Endothelial cell of umbilical vein (primary cell): ENCODE measurements around the gene BTN1A1. TPM values are rescaled to one million over a fixed set of nuclear protein-coding genes. Genes with fewer than 3 reads are reported as not detected.
A peak's percentile ranks its signal among the peaks of the same experiment; 100 is the strongest.

Experiments
- BruUV-seq: library from RNA; stranded (reverse); fragments of 400-500 nt; replicated peaks from 2 replicates; lab custom pipeline; 2021; lab: Mats Ljungman, UMichigan
- CTCF ChIA-PET: fragments of 300-600, 350-600 bp; sonication (Branson Sonifier 250); formaldehyde crosslinking; loops from one replicate; lab custom pipeline; 2021; ENCODE audit warnings: antibody characterized with exemption, inconsistent platforms; lab: Charles Lee
- POLR2A ChIA-PET: fragments of 300-600, 350-600 bp; sonication (Branson Sonifier 250); formaldehyde crosslinking; loops from one replicate; lab custom pipeline; 2021; ENCODE audit warnings: antibody characterized with exemption, inconsistent platforms; lab: Charles Lee
- DNase-seq: peaks from one replicate; pipeline ENCODE4 v3.0.0-alpha.2; 2011; ENCODE audit warnings: low read depth, low spot score
- FAIRE-seq: peaks from 2 replicates; lab custom pipeline; 2011; peaks lifted over from hg19 to GRCh38; lab: Jason Lieb, UNC
- H2AFZ ChIP-seq: 2 replicates; pipeline ENCODE4 v1.6.0; 2012; ENCODE audit warnings: low read depth, low read length, control low read depth, inconsistent platforms
- H3K27ac ChIP-seq: 2 replicates; pipeline ENCODE4 v1.5.1; 2011; ENCODE audit warnings: low read depth, mild to moderate bottlenecking, control low read depth, low read length, moderate library complexity; ENCODE audit not compliant: insufficient read depth
- H3K27me3 ChIP-seq, 2 experiments: 2 replicates each; pipeline versions ENCODE4 v1.6.0 to v1.6.1; 2011; ENCODE audit warnings: low read length in 2 of 2, mixed read lengths in 1 of 2; ENCODE audit not compliant: control insufficient read depth in 2 of 2, insufficient read depth in 2 of 2
- H3K36me3 ChIP-seq, 2 experiments: 2 replicates in 1 of 2; 3 replicates in 1 of 2; pipeline ENCODE4 v1.5.1; 2011; ENCODE audit warnings: low read length in 2 of 2, mild to moderate bottlenecking in 1 of 2, moderate library complexity in 1 of 2; ENCODE audit not compliant: control insufficient read depth in 2 of 2, insufficient read depth in 2 of 2; ENCODE audit errors: extremely low read depth in 1 of 2
- H3K4me1 ChIP-seq: 3 replicates; pipeline ENCODE4 v1.5.1; 2011; ENCODE audit warnings: mild to moderate bottlenecking, low read length; ENCODE audit not compliant: control insufficient read depth, insufficient read depth; ENCODE audit errors: extremely low read depth
- H3K4me2 ChIP-seq: 2 replicates; pipeline ENCODE4 v1.6.1; 2011; ENCODE audit warnings: low read length, control low read depth, mixed read lengths; ENCODE audit not compliant: insufficient read depth
- H3K4me3 ChIP-seq, 3 experiments: fragments of 200-600 bp in 1 of 3; sonication (generic), shearing (Covaris generic) in 1 of 3; replicated peaks in 1 of 3; 2 replicates each; pipeline ENCODE4 v1.5.1; 2011 to 2016; ENCODE audit warnings: control low read depth in 3 of 3, low read length in 3 of 3, mild to moderate bottlenecking in 2 of 3, inconsistent platforms in 1 of 3, low read depth in 1 of 3, moderate library complexity in 1 of 3; ENCODE audit not compliant: insufficient read depth in 1 of 3
- H3K79me2 ChIP-seq: 2 replicates; pipeline ENCODE4 v1.6.0; 2012; ENCODE audit warnings: low read length, inconsistent platforms; ENCODE audit not compliant: control insufficient read depth, insufficient read depth
- H3K9ac ChIP-seq: replicated peaks from 2 replicates; pipeline ENCODE3; 2011; ENCODE audit warnings: low read length, control low read depth; ENCODE audit not compliant: insufficient read depth; ENCODE audit errors: extremely low read depth
- H3K9me1 ChIP-seq: replicated peaks from 3 replicates; pipeline ENCODE4 v1.6.0; 2011; ENCODE audit warnings: mild to moderate bottlenecking, low read length; ENCODE audit not compliant: control insufficient read depth, insufficient read depth; ENCODE audit errors: extremely low read depth
- H3K9me3 ChIP-seq: replicated peaks from 2 replicates; pipeline ENCODE4 v1.5.1; 2012; ENCODE audit warnings: low read length, inconsistent platforms; ENCODE audit not compliant: control insufficient read depth, insufficient read depth
- H4K20me1 ChIP-seq: replicated peaks from 2 replicates; pipeline ENCODE3; 2011; ENCODE audit warnings: mild to moderate bottlenecking, low read length; ENCODE audit not compliant: control insufficient read depth, insufficient read depth; ENCODE audit errors: extremely low read depth
- EZH2 ChIP-seq: IDR thresholded peaks from 2 replicates; pipeline ENCODE4 v1.6.1; 2012; ENCODE audit warnings: borderline replicate concordance, low read depth, mild to moderate bottlenecking, moderate library complexity, low read length, inconsistent platforms; ENCODE audit not compliant: severe bottlenecking
- FOS ChIP-seq: IDR thresholded peaks from 2 replicates; pipeline ENCODE4 v1.6.1; 2011; ENCODE audit warnings: mild to moderate bottlenecking, low read length, moderate library complexity, borderline replicate concordance; ENCODE audit not compliant: insufficient read depth
- GATA2 ChIP-seq: IDR thresholded peaks from 2 replicates; pipeline ENCODE4 v1.7.0; 2011; ENCODE audit warnings: low read depth, mild to moderate bottlenecking, moderate library complexity, mixed read lengths, low read length; ENCODE audit not compliant: insufficient read length, insufficient read depth
- JUN ChIP-seq: IDR thresholded peaks from 2 replicates; pipeline ENCODE4 v1.6.1; 2011; ENCODE audit warnings: borderline replicate concordance, low read depth; ENCODE audit not compliant: insufficient read length, insufficient read depth
- MYC ChIP-seq: IDR thresholded peaks from one replicate; pipeline ENCODE4 v1.6.1; 2011; ENCODE audit warnings: mild to moderate bottlenecking, low read depth, low read length
- POLR2A ChIP-seq: IDR thresholded peaks from 2 replicates; pipeline ENCODE4 v1.6.1; 2012; ENCODE audit warnings: low read depth, mild to moderate bottlenecking, control low read depth, low read length
- POLR2AphosphoS5 ChIP-seq: IDR thresholded peaks from 2 replicates; pipeline ENCODE4 v1.6.1; 2012; ENCODE audit warnings: low read depth, mild to moderate bottlenecking, control low read depth, low read length, moderate library complexity; ENCODE audit not compliant: insufficient read depth
- dilution Hi-C: fragments of 300-500 bp; cut with MboI; formaldehyde crosslinking; loops from one replicate; pipeline ENCODE4 v1.15.0; 2019; ENCODE audit warnings: low sequenced_read_pairs; ENCODE audit not compliant: extremely low pct_ligation_motif_present
- intact Hi-C: fragments of 100-400 bp; cut with micrococcal nuclease; formaldehyde crosslinking; loops from one replicate; pipeline ENCODE4 v1.10.0; 2022
- polyA plus RNA-seq, 4 experiments: library from polyadenylated mRNA; depleted of rRNA in 3 of 4; stranded (reverse) in 3 of 4; unstranded in 1 of 4; fragments of >200 nt; gene quantifications; 2 replicates each; pipeline versions ENCODE4 v1.2.1 to v1.2.3, GENCODE V29; 2011 to 2012; ENCODE audit warnings: missing spikeins in 1 of 4
- total RNA-seq: library from RNA; stranded (reverse); gene quantifications from 2 replicates; pipeline ENCODE4 v1.2.3, GENCODE V29; 2021
- TF ChIP-seq, protein P1 (sequence below), 2 donors: IDR thresholded peaks; 1 replicate in 1 of 2; 2 replicates in 1 of 2; pipeline ENCODE4 v1.5.1; 2011; ENCODE audit warnings: low read length in 2 of 2, mild to moderate bottlenecking in 2 of 2, moderate library complexity in 2 of 2, control low read depth in 1 of 2, inconsistent platforms in 1 of 2, low read depth in 1 of 2; ENCODE audit not compliant: insufficient read depth in 1 of 2; ENCODE audit errors: extremely low read depth in 1 of 2
- TF ChIP-seq, protein P2 (sequence below): IDR thresholded peaks from 2 replicates; pipeline ENCODE4 v1.6.1; 2011; ENCODE audit not compliant: insufficient read depth, insufficient read length

The BTN1A1 gene
- total and polyA plus RNA-seq, 2 donors (not counting 3 experiments of a cell fraction or from before 2014, with no cell fraction given), result not detected

DNA sequence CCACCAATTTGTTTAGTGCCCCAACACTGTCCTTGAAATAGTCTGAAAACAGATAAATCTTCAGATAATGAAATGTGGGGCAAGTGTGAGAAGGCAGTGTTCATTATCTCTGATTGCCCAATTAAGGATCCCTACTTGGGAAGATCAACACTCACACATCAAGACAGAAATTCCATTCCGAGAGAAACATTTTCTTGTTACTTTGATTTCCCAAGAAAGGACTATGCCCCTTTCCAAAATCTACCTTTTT lies 54.3 kb downstream of the BTN1A1 start:
- POLR2A ChIA-PET, result no interaction called here
- H3K4me1 ChIP-seq, result peaks cover 13% of the 10 kb centered on the region
- H3K79me2 ChIP-seq, result no peaks in the 10 kb centered on the region
- peak overlapping the region; percentile 43 for H3K27ac ChIP-seq
- intact Hi-C loops, result loop anchor here (1.0 to 10.0 kb wide), 4 partner anchors 223 to 530 kb away; a partner anchor contains a TSS
- H3K4me2 ChIP-seq, result peak overlapping the region; percentile 100
- H3K9me3 ChIP-seq, result no peaks in the 10 kb centered on the region
- no peaks in the 10 kb centered on the region for H3K27me3 ChIP-seq
- H4K20me1 ChIP-seq, result no peaks in the 10 kb centered on the region
- BruUV-seq, result no TSS peak
- dilution Hi-C loops, result no loop called here
- peak overlapping the region; percentile 66 for H3K9ac ChIP-seq
- H3K36me3 ChIP-seq, result no peaks in the 10 kb centered on the region
- CTCF ChIA-PET, result interaction anchor here (0.8 to 5.7 kb wide), 7 partner anchors 15 to 379 kb away, joined by 3 to 36 read pairs (median 12); partner anchors contain the start of gene HMGN4
- peak overlapping the region; percentile 30 to 94 (median 70) for H3K4me3 ChIP-seq
- no peak for DNase-seq
- FAIRE-seq, result no peak
- H2AFZ ChIP-seq, result peak overlapping the region; percentile 88
- no peaks in the 10 kb centered on the region for H3K9me1 ChIP-seq
- no peak for TF ChIP-seq POLR2AphosphoS5
- TF ChIP-seq, protein P1, sequence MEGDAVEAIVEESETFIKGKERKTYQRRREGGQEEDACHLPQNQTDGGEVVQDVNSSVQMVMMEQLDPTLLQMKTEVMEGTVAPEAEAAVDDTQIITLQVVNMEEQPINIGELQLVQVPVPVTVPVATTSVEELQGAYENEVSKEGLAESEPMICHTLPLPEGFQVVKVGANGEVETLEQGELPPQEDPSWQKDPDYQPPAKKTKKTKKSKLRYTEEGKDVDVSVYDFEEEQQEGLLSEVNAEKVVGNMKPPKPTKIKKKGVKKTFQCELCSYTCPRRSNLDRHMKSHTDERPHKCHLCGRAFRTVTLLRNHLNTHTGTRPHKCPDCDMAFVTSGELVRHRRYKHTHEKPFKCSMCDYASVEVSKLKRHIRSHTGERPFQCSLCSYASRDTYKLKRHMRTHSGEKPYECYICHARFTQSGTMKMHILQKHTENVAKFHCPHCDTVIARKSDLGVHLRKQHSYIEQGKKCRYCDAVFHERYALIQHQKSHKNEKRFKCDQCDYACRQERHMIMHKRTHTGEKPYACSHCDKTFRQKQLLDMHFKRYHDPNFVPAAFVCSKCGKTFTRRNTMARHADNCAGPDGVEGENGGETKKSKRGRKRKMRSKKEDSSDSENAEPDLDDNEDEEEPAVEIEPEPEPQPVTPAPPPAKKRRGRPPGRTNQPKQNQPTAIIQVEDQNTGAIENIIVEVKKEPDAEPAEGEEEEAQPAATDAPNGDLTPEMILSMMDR (IDR thresholded peaks at IDR 0.05; ENCODE audit: extremely low read depth in 1 of 2, insufficient read depth in 1 of 2, low read depth in 1 of 2, low read length in 2 of 2), result no peak
- TF ChIP-seq EZH2, result no peak
- no peak for TF ChIP-seq MYC
- no peak for TF ChIP-seq POLR2A
- TF ChIP-seq JUN, result no peak
- TF ChIP-seq GATA2, result no peak
- no peak for TF ChIP-seq FOS
- TF ChIP-seq, protein P2, sequence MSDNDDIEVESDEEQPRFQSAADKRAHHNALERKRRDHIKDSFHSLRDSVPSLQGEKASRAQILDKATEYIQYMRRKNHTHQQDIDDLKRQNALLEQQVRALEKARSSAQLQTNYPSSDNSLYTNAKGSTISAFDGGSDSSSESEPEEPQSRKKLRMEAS, result no peak
